Vagina (tissue), 2 donors: ENCODE data around the gene SERPINA7. TPM values are rescaled to one million over a fixed set of nuclear protein-coding genes. Genes with fewer than 3 reads are reported as not detected.

Experiments
- DNase-seq, 2 donors: peaks; one replicate each; pipeline ENCODE4 v3.0.0-alpha.2; 2017; ENCODE audit errors: extremely low spot score in 2 of 2
- H3K27ac ChIP-seq: fragments of 200-600 bp; sonication (generic); one replicate; pipeline ENCODE4 v1.5.1; 2019
- H3K27me3 ChIP-seq: fragments of 200-600 bp; sonication (generic); one replicate; pipeline ENCODE4 v1.5.1; 2019
- H3K36me3 ChIP-seq, 2 donors: fragments of 200-600 bp; sonication (generic); one replicate each; pipeline ENCODE4 v1.5.1; 2017 to 2019
- H3K4me1 ChIP-seq: fragments of 200-600 bp; sonication (generic); one replicate; pipeline ENCODE4 v1.5.1; 2019
- H3K4me3 ChIP-seq, 2 donors: fragments of 200-600 bp; sonication (generic); 1 replicate in 1 of 2; 2 replicates in 1 of 2; pipeline ENCODE4 v1.5.1; 2016 to 2019
- H3K9me3 ChIP-seq: fragments of 200-600 bp; sonication (generic); one replicate; pipeline ENCODE4 v1.5.1; 2019
- POLR2A ChIP-seq, 2 donors: fragments of 450-650 bp; IDR thresholded peaks; one replicate each; pipeline ENCODE4 v1.6.1; 2017; ENCODE audit warnings: antibody characterized with exemption in 2 of 2, mild to moderate bottlenecking in 2 of 2, moderate library complexity in 2 of 2
- POLR2AphosphoS5 ChIP-seq, 2 donors: sonication (generic); formaldehyde crosslinking; IDR thresholded peaks; one replicate each; pipeline ENCODE4 v1.9.0; 2017; ENCODE audit warnings: antibody characterized with exemption in 2 of 2, mild to moderate bottlenecking in 2 of 2, low read depth in 1 of 2; ENCODE audit not compliant: insufficient read depth in 1 of 2
- intact Hi-C: fragments of 100-400 bp; cut with DNase I; formaldehyde crosslinking; loops from one replicate; pipeline ENCODE4 v1.15.1; 2023
- total RNA-seq: library from RNA; depleted of rRNA; stranded (reverse); fragments of >200 nt; gene quantifications from one replicate; pipeline ENCODE4 v1.2.3, GENCODE V29; 2016
- TF ChIP-seq, protein P1 (sequence below), 3 experiments: fragments of 450-650 bp in 2 of 3; fragments of 200-600 bp in 1 of 3; sonication (generic) in 1 of 3; IDR thresholded peaks; one replicate each; pipeline ENCODE4 v1.5.1; 2017 to 2019; ENCODE audit warnings: antibody characterized with exemption in 3 of 3, mild to moderate bottlenecking in 2 of 3, moderate library complexity in 2 of 3

Gene SERPINA7, protein sequence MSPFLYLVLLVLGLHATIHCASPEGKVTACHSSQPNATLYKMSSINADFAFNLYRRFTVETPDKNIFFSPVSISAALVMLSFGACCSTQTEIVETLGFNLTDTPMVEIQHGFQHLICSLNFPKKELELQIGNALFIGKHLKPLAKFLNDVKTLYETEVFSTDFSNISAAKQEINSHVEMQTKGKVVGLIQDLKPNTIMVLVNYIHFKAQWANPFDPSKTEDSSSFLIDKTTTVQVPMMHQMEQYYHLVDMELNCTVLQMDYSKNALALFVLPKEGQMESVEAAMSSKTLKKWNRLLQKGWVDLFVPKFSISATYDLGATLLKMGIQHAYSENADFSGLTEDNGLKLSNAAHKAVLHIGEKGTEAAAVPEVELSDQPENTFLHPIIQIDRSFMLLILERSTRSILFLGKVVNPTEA
- total RNA-seq = not detected

DNA sequence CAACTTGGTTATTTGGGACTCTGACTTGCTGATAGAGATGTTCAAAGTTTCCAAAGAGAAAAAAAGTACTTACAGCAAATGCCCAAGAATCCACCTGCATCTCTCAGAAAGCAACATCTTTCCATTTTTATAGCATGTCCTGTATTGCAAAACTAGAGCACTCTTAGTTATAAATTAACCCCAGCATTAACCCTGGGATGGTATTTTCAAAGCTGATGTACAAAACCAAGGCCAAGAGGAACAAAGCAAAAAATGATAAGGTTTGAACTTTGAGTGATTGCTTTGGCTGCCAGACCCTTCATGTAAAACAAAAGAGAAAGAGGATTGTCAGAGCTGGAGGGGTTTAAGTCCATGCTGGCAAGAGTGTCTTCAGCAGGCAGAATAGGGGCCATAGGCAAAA, at the start of gene SERPINA7:
SERPINA7 (minus strand) TSS at position 103 of the 400 bp plus-strand sequence. CDS start 1,669 bp downstream, outside the sequence.
- TF ChIP-seq POLR2A (IDR thresholded peaks at IDR 0.05) (no peak), POLR2AphosphoS5 (IDR thresholded peaks at IDR 0.05; ENCODE audit: insufficient read depth in 1 of 2, low read depth in 1 of 2) (no peak)
- TF ChIP-seq, protein P1, sequence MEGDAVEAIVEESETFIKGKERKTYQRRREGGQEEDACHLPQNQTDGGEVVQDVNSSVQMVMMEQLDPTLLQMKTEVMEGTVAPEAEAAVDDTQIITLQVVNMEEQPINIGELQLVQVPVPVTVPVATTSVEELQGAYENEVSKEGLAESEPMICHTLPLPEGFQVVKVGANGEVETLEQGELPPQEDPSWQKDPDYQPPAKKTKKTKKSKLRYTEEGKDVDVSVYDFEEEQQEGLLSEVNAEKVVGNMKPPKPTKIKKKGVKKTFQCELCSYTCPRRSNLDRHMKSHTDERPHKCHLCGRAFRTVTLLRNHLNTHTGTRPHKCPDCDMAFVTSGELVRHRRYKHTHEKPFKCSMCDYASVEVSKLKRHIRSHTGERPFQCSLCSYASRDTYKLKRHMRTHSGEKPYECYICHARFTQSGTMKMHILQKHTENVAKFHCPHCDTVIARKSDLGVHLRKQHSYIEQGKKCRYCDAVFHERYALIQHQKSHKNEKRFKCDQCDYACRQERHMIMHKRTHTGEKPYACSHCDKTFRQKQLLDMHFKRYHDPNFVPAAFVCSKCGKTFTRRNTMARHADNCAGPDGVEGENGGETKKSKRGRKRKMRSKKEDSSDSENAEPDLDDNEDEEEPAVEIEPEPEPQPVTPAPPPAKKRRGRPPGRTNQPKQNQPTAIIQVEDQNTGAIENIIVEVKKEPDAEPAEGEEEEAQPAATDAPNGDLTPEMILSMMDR (IDR thresholded peaks at IDR 0.05) = no peak
- Histone ChIP-seq H3K9me3 (no peaks in the 10 kb centered on the region), H3K27me3 (no peaks in the 10 kb centered on the region), H3K27ac (no peak within 1 kb of the TSS), H3K36me3 (no peaks in the 10 kb centered on the region), H3K4me1 (no peaks in the 10 kb centered on the region), H3K4me3 (no peak within 1 kb of the TSS)
- intact Hi-C loops = no loop called here
- no peak for DNase-seq

DNA sequence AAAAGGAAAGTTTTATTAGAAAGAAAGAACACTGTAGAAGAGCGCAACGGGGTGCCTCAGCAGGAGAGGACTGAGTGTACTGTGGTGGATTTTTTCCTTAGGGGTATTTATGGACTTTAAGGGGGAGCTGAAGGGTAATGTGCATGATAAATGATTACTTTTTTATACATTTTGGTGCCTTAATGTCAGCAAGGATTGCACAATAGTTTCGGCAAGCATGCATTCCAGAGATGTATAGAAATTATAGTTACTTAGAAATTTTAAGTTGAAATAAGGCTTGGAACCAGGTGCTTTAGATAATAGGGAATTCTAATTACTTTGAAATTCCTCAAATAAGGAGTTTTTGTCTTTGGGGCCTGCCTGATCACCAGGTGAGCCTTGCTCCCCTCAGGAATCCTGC, 30.5 kb upstream of the SERPINA7 start:
- Histone ChIP-seq H3K4me3 (no peak overlapping the region), H3K9me3 (no peaks in the 10 kb centered on the region), H3K27ac (no peak overlapping the region), H3K36me3 (no peaks in the 10 kb centered on the region), H3K27me3 (no peaks in the 10 kb centered on the region), H3K4me1 (no peaks in the 10 kb centered on the region)
- no peak for TF ChIP-seq POLR2A (IDR thresholded peaks at IDR 0.05)
- TF ChIP-seq, protein P1 (IDR thresholded peaks at IDR 0.05) = no peak
- no peak for TF ChIP-seq POLR2AphosphoS5 (IDR thresholded peaks at IDR 0.05; ENCODE audit: insufficient read depth in 1 of 2, low read depth in 1 of 2)
- intact Hi-C loops = no loop called here
- no peak for DNase-seq

DNA sequence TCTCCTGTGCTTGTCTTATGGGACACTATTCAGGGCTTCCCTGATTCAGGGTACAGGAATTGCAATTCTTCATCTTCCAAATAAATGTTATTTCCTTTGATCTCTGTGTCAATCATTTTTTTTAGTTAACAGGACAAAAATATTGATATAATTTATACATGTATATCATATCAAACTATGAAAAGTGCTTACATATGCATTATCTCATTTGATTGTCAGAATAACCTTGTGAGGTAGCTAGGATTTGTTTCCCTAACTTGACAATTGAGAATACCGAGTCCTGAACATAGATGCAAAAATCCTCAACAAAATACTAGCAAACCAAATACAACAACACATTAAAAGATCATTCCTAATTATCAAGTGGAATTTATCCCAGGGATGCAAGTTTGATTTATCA, 11.5 kb upstream of the SERPINA7 start:
- Histone ChIP-seq H3K27me3 (no peaks in the 10 kb centered on the region), H3K27ac (no peak overlapping the region), H3K36me3 (no peaks in the 10 kb centered on the region), H3K4me3 (no peak overlapping the region), H3K9me3 (no peaks in the 10 kb centered on the region), H3K4me1 (no peaks in the 10 kb centered on the region)
- DNase-seq = no peak
- intact Hi-C loops = no loop called here
- TF ChIP-seq POLR2AphosphoS5 (IDR thresholded peaks at IDR 0.05; ENCODE audit: insufficient read depth in 1 of 2, low read depth in 1 of 2) (no peak), POLR2A (IDR thresholded peaks at IDR 0.05) (no peak)
- TF ChIP-seq, protein P1 (IDR thresholded peaks at IDR 0.05) = no peak

DNA sequence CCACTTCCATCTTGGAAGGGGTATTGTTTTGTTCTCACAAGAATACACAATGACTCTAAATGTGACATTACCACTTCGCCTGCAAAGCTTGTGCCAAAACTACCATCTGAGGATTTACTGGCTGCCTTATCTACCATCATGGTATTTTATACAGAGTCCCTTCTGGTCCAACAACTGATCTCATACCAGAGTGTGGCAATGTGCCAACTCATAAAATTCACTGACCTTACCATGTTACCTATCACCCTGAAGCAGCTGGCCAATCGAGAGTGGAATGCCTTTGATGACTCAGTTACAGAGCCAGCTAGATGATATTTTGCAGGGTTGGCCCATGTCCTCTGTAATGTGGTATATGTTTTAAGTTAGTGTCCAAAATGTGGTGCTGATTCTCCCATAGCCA, 3.8 kb upstream of the SERPINA7 start:
- Histone ChIP-seq H3K4me1 (no peaks in the 10 kb centered on the region), H3K36me3 (no peaks in the 10 kb centered on the region), H3K9me3 (no peaks in the 10 kb centered on the region), H3K4me3 (no peak overlapping the region), H3K27ac (no peak overlapping the region), H3K27me3 (no peaks in the 10 kb centered on the region)
- DNase-seq = no peak
- intact Hi-C loops = no loop called here
- TF ChIP-seq, protein P1 (IDR thresholded peaks at IDR 0.05) = no peak
- TF ChIP-seq POLR2A (IDR thresholded peaks at IDR 0.05) (no peak), POLR2AphosphoS5 (IDR thresholded peaks at IDR 0.05; ENCODE audit: insufficient read depth in 1 of 2, low read depth in 1 of 2) (no peak)

DNA sequence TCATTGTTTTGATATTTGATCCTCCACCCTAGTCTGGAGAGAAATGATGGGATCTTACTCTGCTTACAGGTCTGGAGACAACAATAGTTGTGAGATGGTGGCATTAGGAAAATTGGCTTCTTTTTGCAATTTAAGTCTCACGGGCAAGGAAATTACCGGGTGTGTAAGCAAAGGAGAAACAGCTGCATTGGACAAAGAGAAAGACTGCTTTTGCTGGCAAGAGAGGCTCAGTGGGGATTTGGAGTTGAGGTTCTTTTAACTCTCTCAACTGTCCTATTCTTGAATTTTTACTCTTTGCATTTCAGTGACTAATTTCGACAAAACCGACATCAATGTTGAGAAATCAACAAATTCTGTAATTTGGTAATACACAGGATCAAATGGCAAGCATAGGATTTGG, 2.3 kb upstream of the SERPINA7 start:
- no peak for TF ChIP-seq POLR2AphosphoS5 (IDR thresholded peaks at IDR 0.05; ENCODE audit: insufficient read depth in 1 of 2, low read depth in 1 of 2)
- no peak for TF ChIP-seq POLR2A (IDR thresholded peaks at IDR 0.05)
- TF ChIP-seq, protein P1 (IDR thresholded peaks at IDR 0.05) = no peak
- DNase-seq = no peak

More for the DNA sequence above, 2.3 kb upstream of the SERPINA7 start:
- intact Hi-C loops = no loop called here
- no peaks in the 10 kb centered on the region for H3K9me3 ChIP-seq
- no peak overlapping the region for H3K4me3 ChIP-seq
- H3K27ac ChIP-seq = no peak overlapping the region
- H3K4me1 ChIP-seq = no peaks in the 10 kb centered on the region
- no peaks in the 10 kb centered on the region for H3K27me3 ChIP-seq
- H3K36me3 ChIP-seq = no peaks in the 10 kb centered on the region
